Mesothelial cell of epicardium (in vitro differentiated cells): ENCODE results near the gene CDRT4. TPM values are rescaled to one million over a fixed set of nuclear protein-coding genes. Genes with fewer than 3 reads are reported as not detected.

Experiments used
- DNase-seq, 2 experiments: peaks; one replicate each; pipeline ENCODE4 v3.0.0; 2021; ENCODE audit warnings: low spot score in 2 of 2; ENCODE audit not compliant: unreplicated experiment in 2 of 2
- H3K27ac Mint-ChIP-seq: 2 replicates; pipeline ENCODE4 v1.8.0; 2021; ENCODE audit warnings: mixed read lengths
- H3K27me3 Mint-ChIP-seq: 2 replicates; pipeline ENCODE4 v1.8.0; 2021; ENCODE audit warnings: low read depth, mixed read lengths
- H3K36me3 Mint-ChIP-seq: 2 replicates; pipeline ENCODE4 v1.8.0; 2021; ENCODE audit warnings: mixed read lengths
- H3K4me1 Mint-ChIP-seq: 2 replicates; pipeline ENCODE4 v1.8.0; 2021; ENCODE audit warnings: mixed read lengths
- H3K4me3 Mint-ChIP-seq: 2 replicates; pipeline ENCODE4 v1.8.0; 2021; ENCODE audit warnings: mild to moderate bottlenecking, moderate library complexity, mixed read lengths
- H3K9me3 Mint-ChIP-seq: 2 replicates; pipeline ENCODE4 v1.8.0; 2021; ENCODE audit warnings: mixed read lengths
- total RNA-seq: library from RNA; stranded (reverse); gene quantifications from 3 replicates; pipeline ENCODE4 v1.2.1, GENCODE V29; 2021
- TF ChIP-seq, protein P1 (sequence below): fragments of 200-600 bp; sonication (generic); IDR thresholded peaks from one replicate; pipeline ENCODE4 v1.5.0; 2021; ENCODE audit warnings: antibody characterized with exemption; ENCODE audit not compliant: unreplicated experiment

Gene CDRT4
- 34.1 to 39.7 TPM (median 34.8 TPM) in 3 replicates for total RNA-seq

DNA sequence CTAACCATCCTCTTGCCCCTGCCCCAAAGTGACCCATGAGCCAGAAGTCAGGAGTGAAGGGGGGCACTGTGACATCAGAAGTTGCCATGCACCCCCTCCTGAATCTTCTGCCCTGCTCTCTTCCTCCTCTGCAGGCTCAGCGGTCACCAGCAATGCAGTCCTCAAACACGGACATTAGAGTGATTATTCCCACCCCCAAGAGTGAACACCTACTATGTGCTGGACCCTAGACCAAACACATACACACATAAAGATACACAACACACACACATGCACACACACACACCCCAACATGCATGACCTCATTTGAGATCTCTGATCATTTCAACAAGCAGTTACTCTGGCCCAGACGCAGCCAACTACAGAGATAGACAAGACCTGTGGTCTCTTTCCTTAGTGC is at the start of gene CDRT4:
Gene CDRT4 (minus strand): TSS at position 30 of the 400 bp plus-strand sequence. CDS start 27,383 bp downstream, outside the sequence.
- DNase-seq: no peak
- H3K27me3 Mint-ChIP-seq: no peaks in the 10 kb centered on the region
- TF ChIP-seq, protein P1, sequence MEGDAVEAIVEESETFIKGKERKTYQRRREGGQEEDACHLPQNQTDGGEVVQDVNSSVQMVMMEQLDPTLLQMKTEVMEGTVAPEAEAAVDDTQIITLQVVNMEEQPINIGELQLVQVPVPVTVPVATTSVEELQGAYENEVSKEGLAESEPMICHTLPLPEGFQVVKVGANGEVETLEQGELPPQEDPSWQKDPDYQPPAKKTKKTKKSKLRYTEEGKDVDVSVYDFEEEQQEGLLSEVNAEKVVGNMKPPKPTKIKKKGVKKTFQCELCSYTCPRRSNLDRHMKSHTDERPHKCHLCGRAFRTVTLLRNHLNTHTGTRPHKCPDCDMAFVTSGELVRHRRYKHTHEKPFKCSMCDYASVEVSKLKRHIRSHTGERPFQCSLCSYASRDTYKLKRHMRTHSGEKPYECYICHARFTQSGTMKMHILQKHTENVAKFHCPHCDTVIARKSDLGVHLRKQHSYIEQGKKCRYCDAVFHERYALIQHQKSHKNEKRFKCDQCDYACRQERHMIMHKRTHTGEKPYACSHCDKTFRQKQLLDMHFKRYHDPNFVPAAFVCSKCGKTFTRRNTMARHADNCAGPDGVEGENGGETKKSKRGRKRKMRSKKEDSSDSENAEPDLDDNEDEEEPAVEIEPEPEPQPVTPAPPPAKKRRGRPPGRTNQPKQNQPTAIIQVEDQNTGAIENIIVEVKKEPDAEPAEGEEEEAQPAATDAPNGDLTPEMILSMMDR: no peak
- H3K9me3 Mint-ChIP-seq: no peaks in the 10 kb centered on the region
- H3K4me1 Mint-ChIP-seq: peaks cover 17% of the 10 kb centered on the region
- peak within 1 kb of the TSS; percentile 18 for H3K27ac Mint-ChIP-seq
- H3K4me3 Mint-ChIP-seq: no peak within 1 kb of the TSS
- no peaks in the 10 kb centered on the region for H3K36me3 Mint-ChIP-seq

DNA sequence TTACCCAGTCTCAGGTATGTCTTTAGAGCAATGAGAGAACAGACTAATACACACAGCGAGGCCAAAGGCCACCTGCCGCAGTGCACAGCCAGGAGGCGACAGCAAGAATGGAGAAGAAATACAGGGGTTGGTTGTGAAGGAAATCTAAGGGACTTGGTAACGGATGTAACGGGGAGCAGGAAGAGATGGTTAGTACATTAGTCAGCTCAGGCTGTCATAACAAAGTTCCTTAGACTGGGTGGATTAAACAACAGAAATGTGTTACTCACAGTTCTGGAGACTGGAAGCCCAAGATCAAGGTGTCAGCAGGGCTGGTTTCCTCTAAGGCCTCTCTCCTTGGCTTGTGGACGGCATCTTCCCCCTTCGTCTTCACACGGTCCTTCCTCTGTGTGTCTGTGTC is 48.7 kb upstream of the CDRT4 start:
- Mint-ChIP-seq H3K4me3 (no peak overlapping the region), H3K27me3 (no peaks in the 10 kb centered on the region), H3K36me3 (peaks cover 38% of the 10 kb centered on the region), H3K4me1 (peaks cover 11% of the 10 kb centered on the region), H3K27ac (no peak overlapping the region), H3K9me3 (peaks cover 8% of the 10 kb centered on the region)
- no peak for DNase-seq
- TF ChIP-seq, protein P1: no peak

GRCh38 chr17:15514469-15514868 is 47.0 kb upstream of the CDRT4 start:
- H3K4me3 Mint-ChIP-seq: no peak overlapping the region
- no peaks in the 10 kb centered on the region for H3K27me3 Mint-ChIP-seq
- TF ChIP-seq, protein P1: no peak
- DNase-seq: no peak
- peaks cover 11% of the 10 kb centered on the region for H3K4me1 Mint-ChIP-seq
- H3K9me3 Mint-ChIP-seq: peaks cover 8% of the 10 kb centered on the region
- H3K36me3 Mint-ChIP-seq: peaks cover 44% of the 10 kb centered on the region
- H3K27ac Mint-ChIP-seq: peak overlapping the region; percentile 37

DNA sequence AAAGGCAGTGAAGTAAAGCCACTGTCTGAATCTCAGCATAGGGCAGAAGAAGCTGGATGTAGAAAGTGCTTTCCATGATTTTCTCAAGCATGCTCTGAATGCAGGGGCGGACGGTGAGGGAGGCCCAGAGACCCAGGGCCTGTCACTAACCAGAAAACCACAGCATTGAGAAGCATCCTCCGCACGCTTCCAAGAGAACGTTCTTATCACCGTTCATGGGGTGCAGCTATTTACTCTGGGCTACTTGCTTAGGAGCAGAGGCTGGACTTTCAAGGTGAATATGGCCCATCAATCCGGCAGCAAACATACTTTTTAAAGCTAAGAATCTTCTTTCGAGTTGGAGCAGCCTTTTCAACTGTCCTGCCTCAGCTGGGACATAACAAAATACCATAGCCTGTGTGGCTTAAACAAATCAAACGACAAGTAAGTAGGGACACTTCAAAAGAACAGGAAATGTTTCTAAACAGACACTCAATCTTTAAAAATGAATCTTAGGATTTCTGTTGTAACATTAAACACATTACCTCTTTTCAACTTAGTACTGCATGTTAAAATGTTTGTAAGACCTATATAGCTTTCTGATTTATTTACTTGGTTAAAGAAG is 46.5 kb upstream of the CDRT4 start:
- Mint-ChIP-seq H3K27ac (peak overlapping the region; percentile 37), H3K9me3 (peaks cover 8% of the 10 kb centered on the region), H3K36me3 (peaks cover 43% of the 10 kb centered on the region), H3K4me3 (no peak overlapping the region), H3K27me3 (no peaks in the 10 kb centered on the region), H3K4me1 (peaks cover 11% of the 10 kb centered on the region)
- DNase-seq: no peak
- TF ChIP-seq, protein P1: no peak

DNA sequence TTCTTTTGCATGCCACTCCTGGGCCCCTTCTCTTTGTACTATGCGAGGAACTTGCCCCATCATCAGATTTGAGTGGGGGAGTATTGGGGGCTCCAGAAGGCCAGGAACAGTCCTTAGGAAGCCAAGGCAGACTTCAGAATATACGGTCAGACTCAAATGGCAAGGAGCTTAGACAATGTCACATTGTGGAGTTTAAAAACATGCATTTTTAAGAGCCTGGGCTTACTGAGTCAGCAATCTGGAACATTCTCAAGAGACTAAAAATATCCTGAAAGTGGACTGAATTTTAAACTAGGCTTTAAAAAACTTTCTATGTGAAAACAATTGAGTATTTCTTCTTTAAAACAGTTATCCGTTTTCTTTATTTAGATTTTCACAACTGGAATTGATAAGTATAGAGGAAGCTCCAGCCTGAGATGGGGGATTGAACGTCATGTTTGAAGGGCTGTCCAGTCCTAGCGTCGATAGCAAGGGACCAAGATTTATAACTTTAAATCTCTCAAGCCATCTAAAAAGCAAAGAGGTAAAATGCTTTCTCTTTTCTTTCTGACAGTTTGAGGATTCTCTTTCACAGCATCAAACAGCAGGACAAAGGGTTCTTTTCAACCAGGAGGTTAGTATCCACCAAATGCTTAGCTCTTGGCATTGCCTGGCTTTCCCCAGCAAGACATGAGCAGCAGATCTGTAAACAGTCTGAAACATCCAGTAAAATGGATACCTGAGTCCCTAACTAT is 45.8 kb upstream of the CDRT4 start:
- H3K9me3 Mint-ChIP-seq: peaks cover 8% of the 10 kb centered on the region
- DNase-seq: no peak
- H3K27ac Mint-ChIP-seq: peak overlapping the region; percentile 52
- TF ChIP-seq, protein P1: no peak
- peaks cover 11% of the 10 kb centered on the region for H3K4me1 Mint-ChIP-seq
- no peaks in the 10 kb centered on the region for H3K27me3 Mint-ChIP-seq
- H3K36me3 Mint-ChIP-seq: peaks cover 43% of the 10 kb centered on the region
- no peak overlapping the region for H3K4me3 Mint-ChIP-seq
